NT2/D1 (cell line): ENCODE data around the gene ABR.

Experiments
- DNase-seq: peaks from one replicate; pipeline ENCODE4 v3.0.0-alpha.2; 2011; ENCODE audit warnings: low read depth, low spot score
- H3K27me3 ChIP-seq: 2 replicates; pipeline ENCODE4 v1.6.0; 2011; ENCODE audit warnings: mild to moderate bottlenecking; ENCODE audit not compliant: insufficient read length, insufficient read depth
- H3K36me3 ChIP-seq: 2 replicates; pipeline ENCODE4 v1.6.1; 2011; ENCODE audit warnings: mild to moderate bottlenecking, low read length, mixed read lengths; ENCODE audit not compliant: insufficient read depth, insufficient read length
- H3K4me1 ChIP-seq: 2 replicates; pipeline ENCODE4 v1.5.1; 2011; ENCODE audit not compliant: insufficient read depth, insufficient read length
- H3K4me3 ChIP-seq: 2 replicates; pipeline ENCODE4 v1.5.1; 2011; ENCODE audit warnings: low read depth; ENCODE audit not compliant: insufficient read length
- H3K9ac ChIP-seq: 2 replicates; pipeline ENCODE4 v1.6.0; 2011; ENCODE audit warnings: low read depth; ENCODE audit not compliant: insufficient read length
- H3K9me3 ChIP-seq: 2 replicates; pipeline ENCODE4 v1.5.1; 2011; ENCODE audit warnings: mild to moderate bottlenecking, low read length; ENCODE audit not compliant: insufficient read depth
- SUZ12 ChIP-seq: IDR thresholded peaks from 2 replicates; pipeline ENCODE4 v1.6.1; 2011; ENCODE audit not compliant: insufficient read length, insufficient read depth; ENCODE audit errors: extremely low read depth
- YY1 ChIP-seq: IDR thresholded peaks from 2 replicates; pipeline ENCODE4 v1.6.1; 2011; ENCODE audit not compliant: insufficient read length, insufficient read depth
- ZNF274 ChIP-seq: IDR thresholded peaks from 2 replicates; pipeline ENCODE4 v1.6.1; 2011; ENCODE audit warnings: mild to moderate bottlenecking, low read depth, low read length

Gene ABR

DNA sequence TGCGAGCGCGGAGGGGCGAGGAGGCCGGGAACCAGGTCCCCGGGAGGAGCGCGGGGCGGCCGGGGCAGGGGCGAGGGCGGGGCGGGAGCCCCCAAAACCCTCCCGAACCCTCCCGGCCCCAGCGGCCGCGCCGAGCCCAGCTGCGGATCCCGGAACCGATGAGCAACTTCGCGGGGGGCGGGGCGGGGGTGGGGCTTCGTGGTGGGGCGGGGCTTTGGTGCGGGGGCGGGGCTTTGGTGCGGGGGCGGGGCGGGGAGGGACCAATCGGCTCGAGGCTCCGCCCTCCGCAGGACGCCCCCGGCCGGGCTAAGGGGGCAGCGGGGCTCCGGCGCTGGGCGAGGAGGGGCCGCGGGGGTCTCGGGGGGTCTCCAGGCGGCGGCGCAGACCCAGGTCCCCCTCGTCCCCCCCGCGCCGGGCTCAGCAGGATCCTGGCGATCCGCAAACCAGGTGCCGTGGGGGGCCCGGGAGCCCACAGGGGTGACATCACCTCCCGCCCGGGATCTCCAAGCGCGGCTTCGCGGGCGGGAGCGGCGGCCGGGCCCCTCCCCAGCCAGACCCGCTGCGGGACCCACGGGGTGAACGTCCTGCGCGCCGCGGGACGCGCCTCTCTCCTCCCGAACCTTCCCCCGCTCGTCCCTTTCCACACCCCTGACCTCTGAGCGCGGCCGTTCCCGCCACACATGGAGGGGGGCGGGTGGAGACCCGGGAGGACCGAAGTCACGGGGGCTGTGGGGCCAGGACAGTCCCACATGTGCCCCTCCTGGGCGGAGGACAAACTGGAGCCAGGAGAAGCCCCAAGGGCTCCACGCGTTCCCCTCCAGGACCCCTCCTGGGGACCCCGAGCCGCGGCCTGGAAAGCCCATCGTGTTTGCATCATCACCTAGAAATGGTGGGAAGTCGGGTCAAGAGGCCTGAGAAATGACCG, at the start of gene ABR:
ABR (minus strand) TSS at position 164 of the 925 bp plus-strand sequence. CDS start 254 bp downstream, outside the sequence.
- Histone ChIP-seq H3K4me1 (peaks cover 16% of the 10 kb centered on the region), H3K9ac (peak within 1 kb of the TSS; percentile 72), H3K4me3 (peak within 1 kb of the TSS; percentile 47), H3K27me3 (peaks cover 29% of the 10 kb centered on the region), H3K36me3 (peaks cover 4% of the 10 kb centered on the region), H3K9me3 (no peaks in the 10 kb centered on the region)
- DNase-seq: no peak
- TF ChIP-seq SUZ12 (no peak), ZNF274 (no peak), YY1 (no peak)

DNA sequence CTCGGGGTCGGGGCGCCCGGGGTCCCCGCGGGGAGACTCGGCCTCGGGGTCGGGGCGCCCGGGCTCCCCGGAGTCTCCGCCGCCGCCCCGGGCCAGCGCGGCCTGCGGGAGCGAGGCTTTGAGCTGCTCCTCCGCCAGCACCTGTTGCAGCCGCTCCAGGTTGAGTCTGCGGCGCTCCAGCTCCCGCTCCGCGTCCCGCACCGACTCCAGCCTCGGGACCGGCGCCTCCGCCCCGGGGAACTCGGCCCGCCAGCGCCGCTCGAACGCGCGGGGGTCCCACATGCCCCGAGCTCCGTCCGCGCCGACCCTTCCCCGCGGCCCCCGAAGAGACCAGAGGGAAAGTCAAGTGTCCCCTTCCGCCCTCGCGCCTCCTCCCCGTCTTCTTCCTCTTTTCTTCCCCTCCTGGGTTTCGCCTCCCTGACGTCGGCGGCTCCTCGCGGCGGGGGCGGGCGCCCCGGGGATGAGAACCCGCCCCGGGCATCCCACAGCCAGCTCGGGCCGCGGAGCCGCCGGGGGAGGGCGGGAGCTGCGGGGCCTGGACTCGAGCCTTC, 49.6 kb upstream of the ABR start:
- Histone ChIP-seq H3K36me3 (no peaks in the 10 kb centered on the region), H3K9ac (peak overlapping the region; percentile 10), H3K27me3 (peaks cover 68% of the 10 kb centered on the region), H3K4me1 (no peaks in the 10 kb centered on the region), H3K4me3 (peak overlapping the region; percentile 32), H3K9me3 (no peaks in the 10 kb centered on the region)
- no peak for TF ChIP-seq ZNF274
- TF ChIP-seq YY1: no peak
- TF ChIP-seq SUZ12: no peak
- no peak for DNase-seq

DNA sequence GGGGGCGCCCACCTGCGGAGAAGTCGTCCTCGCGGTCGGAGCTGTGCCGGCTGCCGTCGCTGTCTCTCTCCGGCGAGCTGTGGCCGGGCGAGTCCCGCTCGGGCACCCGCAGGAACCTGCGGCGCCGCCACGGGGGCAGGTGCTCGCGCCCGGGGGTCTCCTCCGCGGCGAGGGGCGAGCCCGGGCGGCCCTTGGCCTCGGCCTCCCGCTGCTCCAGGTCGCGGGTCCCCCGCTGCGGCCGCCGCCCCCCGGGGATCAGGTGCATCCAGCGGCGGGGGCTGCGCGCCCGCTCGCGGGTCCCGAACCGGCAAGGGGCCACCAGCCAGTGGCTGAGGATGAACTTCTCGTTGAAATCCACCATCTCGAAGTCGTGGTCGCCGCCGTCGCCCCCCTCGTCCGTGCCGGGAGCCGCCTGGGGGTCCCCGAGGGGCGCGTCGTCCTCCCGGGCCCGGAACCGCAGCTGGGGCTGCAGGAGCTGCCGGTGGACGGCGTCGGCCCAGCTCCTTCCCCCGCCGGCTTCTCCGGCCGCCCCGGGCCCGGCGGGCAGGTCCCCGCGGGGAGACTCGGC, 49.1 kb upstream of the ABR start:
- Histone ChIP-seq H3K4me3 (peak overlapping the region; percentile 21), H3K9ac (no peak overlapping the region), H3K36me3 (no peaks in the 10 kb centered on the region), H3K4me1 (no peaks in the 10 kb centered on the region), H3K27me3 (peaks cover 68% of the 10 kb centered on the region), H3K9me3 (no peaks in the 10 kb centered on the region)
- DNase-seq: no peak
- TF ChIP-seq ZNF274 (no peak), SUZ12 (peak; percentile 13)

DNA sequence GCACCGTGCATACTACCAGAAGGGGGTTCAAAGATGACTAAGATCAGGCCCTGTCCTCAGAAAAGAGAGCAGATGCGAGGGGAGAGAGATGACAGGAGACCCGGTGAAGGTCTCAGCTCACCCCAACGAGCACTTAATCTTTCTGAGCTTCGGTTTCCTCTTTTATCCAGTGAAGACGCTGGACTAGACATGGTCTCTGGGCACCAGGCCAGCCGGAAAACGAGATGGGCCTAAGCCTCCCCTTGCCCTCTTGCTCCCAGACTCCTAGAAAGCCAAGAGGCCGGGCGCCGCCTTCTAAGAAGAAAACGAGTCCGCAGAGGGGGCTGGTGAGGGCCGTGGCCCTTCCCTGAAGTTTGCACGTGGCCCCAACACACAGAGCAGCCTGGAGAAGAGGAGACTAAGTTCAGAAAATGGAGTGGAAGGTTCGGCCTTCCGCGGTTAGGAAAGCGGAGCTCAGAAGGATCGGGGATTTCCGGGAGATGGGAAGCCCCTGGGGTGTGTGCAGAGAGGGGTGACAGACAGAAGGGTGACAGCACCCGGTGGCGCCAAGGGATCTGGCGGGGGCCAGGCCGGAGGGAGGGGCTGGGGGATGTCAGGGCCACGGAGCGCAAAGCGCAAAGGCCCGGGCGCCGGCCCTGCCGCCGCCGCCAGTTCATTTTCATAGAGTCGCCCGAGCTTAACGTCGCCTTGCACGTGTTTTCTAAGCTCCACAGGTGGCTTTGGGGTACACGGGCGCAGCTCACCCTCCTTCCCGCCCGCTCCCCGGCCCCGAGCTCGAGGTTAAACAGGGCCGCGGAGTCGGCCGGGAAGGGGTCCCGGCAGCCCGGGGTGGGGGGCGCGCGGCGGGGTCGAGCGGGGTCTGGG, 48.4 kb upstream of the ABR start:
- no peaks in the 10 kb centered on the region for H3K9me3 ChIP-seq
- no peaks in the 10 kb centered on the region for H3K36me3 ChIP-seq
- TF ChIP-seq ZNF274: no peak
- no peak for TF ChIP-seq YY1
- TF ChIP-seq SUZ12: peak; percentile 59
- H3K4me1 ChIP-seq: no peaks in the 10 kb centered on the region
- H3K4me3 ChIP-seq: no peak overlapping the region
- H3K9ac ChIP-seq: no peak overlapping the region
- H3K27me3 ChIP-seq: peaks cover 68% of the 10 kb centered on the region
- DNase-seq: no peak

DNA sequence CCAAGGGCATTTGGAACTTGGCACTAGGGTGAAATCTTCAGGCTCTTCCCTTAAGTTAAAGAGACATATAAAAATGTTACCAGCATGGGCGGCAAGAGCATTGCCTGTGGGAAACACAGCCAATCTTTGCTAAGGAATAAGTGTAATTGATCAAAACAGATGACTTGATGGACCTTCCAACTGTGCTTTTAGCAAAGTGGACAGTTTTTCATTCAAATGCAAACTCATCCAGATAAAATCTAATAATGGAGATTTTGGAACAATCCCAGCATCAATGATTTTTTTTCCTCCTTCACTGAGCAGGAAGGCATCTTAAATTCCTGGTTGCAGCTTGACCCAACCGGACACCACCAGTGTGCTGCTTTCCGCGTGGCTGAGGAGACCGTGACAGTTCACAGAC, 47.6 kb upstream of the ABR start:
- Histone ChIP-seq H3K27me3 (peaks cover 68% of the 10 kb centered on the region), H3K9me3 (no peaks in the 10 kb centered on the region), H3K4me1 (no peaks in the 10 kb centered on the region), H3K4me3 (no peak overlapping the region), H3K36me3 (no peaks in the 10 kb centered on the region), H3K9ac (no peak overlapping the region)
- TF ChIP-seq YY1: no peak
- no peak for TF ChIP-seq SUZ12
- no peak for TF ChIP-seq ZNF274
- DNase-seq: no peak

DNA sequence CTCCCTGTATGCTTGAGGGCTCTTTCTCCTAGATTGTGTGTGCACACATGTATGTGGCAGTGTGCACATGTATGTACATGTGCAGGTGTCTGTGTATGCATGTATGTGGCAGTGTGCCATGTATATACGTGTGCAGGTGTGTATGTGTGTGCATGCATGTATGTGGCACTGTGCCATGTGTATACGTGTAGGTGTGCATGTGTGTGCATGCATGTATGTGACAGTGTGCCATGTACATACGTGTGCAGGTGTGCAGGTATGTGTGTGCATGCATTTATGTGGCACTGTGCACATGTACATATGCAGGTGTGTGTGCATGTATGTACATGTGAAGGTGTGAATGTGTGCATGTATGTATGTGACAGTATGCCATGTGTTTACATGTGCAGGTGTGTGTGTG, 46.5 kb upstream of the ABR start:
- no peak for TF ChIP-seq SUZ12
- no peak for TF ChIP-seq YY1
- TF ChIP-seq ZNF274: no peak
- Histone ChIP-seq H3K4me3 (no peak overlapping the region), H3K4me1 (no peaks in the 10 kb centered on the region), H3K36me3 (no peaks in the 10 kb centered on the region), H3K27me3 (peaks cover 62% of the 10 kb centered on the region), H3K9ac (no peak overlapping the region), H3K9me3 (no peaks in the 10 kb centered on the region)
- no peak for DNase-seq

DNA sequence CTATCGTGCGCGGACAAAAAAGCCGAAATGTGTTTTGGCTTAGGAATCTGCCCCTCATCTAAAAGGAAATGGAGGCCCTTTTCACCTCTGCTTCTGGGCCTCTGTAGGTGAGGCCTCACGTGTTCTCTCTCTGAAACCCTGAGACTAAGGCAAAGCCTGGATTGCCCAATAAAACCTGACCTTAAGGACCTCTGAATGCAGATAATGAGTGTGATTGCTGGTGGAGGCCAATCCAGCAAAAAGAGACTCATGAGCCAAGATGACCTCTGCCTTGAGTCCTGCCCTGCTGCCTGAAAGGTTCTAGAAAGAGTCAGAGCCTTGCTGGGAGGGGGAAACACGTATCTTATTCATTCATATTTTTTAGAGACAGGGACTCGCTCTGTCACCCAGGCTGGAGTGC, 44.5 kb upstream of the ABR start:
- Histone ChIP-seq H3K4me3 (no peak overlapping the region), H3K36me3 (no peaks in the 10 kb centered on the region), H3K27me3 (peaks cover 46% of the 10 kb centered on the region), H3K9me3 (no peaks in the 10 kb centered on the region), H3K4me1 (no peaks in the 10 kb centered on the region), H3K9ac (no peak overlapping the region)
- DNase-seq: no peak
- TF ChIP-seq SUZ12 (no peak), YY1 (no peak), ZNF274 (no peak)
